ENCODE measurements around the gene USP4.

The USP4 gene

DNA sequence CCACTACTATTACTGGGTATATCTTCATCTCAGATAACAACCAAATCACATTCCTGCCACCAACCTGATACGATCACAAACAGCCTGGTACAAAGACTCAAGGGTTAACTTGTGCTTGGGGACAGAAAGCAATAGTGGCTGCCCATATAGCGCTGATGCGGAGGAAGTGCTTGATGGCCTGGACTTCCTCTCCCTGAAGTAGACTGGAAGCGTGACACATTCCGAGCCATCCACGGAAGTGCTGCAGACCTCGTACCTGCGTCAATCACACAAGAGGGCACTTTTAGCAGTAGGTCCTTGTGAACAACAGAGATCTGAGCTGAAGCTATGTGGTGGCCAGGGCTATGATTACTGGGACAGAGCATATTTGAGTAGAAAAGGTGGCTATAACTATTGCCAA lies 45.5 kb downstream of the USP4 start:
- no peak for DNase-seq

DNA sequence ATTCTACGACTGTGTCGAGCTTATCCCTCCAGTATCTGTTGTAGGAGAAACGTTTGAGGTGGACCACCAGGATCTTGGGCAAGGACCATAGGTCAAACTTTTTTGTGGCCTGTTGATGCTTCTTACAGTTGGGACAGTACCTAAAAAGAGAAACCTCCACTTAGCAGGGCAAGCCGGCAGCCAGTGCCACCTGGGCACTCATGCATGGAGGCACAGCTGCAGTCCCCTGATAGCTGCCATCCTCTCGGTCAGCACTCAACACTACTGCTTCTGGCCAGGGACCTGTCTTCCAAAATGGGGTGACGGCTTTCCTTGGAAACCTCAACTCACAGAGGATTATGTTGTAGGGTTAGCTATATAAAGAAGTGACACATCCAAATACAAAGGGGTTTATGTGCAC lies 55.9 kb downstream of the USP4 start:
- no peak for DNase-seq

DNA sequence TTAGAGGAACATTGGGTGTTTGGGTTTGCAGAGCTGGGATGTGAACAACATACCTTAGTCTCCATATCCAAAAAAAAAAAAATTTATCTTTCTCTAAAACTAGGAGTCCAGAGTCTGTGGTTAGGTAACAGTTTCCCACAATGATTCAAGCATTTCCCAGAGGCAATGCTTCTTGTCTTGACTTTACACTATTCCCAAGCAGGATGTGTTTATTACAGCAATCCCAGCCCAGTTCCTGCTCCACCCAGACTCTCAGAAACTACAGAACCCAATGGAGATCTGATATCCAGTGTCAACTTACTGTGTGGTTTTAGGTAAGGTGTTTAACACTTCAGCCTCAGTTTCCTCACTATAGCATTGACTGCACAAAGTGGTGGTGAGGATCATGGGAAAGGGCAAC lies 60.5 kb downstream of the USP4 start:
- no peak for DNase-seq

DNA sequence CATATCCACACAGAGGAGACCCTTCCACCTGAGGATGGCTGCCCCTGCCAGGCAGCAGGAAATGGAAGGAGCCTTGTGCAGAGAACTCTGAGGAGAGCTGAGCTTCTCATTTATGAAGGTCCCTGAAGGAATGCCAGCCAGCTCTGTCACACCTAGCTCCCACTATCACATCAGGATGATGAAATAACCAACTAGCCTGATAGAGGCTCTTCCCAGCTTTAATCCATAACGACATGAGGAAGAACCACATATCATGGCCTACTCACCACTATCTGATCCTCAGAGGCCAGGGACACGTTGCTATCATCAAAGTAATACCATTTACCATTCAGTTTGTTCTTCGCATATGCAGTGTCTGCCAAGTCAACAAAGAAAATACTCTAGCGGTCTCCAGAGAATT lies 61.3 kb downstream of the USP4 start:
- no peak for DNase-seq

DNA sequence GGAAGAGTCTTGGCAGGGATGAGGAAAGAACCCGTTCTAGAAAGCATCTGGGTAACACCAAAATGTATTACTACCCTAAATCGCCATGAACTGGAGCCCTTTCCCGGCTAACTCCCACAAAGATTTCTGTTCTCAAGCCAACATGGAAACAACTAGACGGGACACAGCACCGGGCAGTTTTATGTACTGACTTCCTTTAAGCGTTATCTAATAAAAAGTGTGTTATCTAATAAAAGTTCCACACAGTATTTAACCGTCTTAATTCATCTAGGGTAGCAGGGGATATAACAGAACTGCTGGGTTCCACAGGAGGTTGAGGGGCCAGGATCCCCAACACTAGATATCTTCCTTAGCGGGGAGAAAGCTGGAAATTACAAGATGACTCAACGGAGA lies 62.5 kb downstream of the USP4 start:
- DNase-seq: no peak

DNA sequence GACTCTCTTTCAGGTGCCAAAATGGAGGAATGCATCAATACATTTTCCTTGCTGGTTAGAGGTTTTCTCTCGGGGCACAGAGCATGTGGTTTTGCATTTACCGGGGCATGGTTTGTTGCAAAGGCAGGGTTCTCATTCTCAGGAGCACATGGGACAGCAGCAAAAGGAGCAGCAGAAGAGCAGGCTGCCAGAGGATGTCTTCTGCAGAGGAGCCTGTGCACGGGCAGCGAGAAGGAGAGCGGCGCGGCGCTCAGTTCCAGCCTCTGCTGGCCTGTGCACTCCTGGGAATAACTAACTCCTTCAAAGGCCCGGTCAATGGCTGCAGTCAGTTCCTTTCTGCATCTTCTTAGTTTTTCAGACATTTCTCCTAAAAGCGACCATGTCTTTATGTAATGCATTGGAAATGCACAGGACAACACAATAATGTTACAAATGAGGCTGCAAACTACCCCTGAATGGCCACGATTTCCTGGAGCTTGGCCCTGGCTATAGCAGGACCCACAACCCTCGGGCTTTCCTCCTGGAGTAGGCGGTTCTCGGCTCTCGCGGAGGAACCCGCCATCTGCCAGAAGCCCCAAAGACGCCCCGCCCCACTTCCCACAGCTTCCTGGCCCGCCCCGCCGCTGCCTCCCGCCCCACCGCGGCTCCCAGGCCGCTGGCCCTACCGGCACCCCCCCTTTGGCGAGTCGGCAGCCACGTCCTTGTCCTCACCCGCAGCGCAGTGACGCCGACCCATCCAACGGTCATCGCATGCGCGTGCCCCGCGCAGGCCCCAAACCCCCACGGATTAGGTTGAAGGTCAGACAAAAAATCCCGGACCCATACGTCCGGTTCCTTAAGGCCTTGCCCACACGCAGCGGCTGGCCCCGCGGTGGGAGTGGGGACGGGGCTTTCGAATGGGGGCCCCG lies 63.1 kb downstream of the USP4 start, which contains the start of gene C3orf62:
Gene C3orf62 (minus strand): TSS at position 758 of the 908 bp plus-strand sequence. CDS start 360 bp downstream, at position 398.
- peak; percentile 82 for DNase-seq

DNA sequence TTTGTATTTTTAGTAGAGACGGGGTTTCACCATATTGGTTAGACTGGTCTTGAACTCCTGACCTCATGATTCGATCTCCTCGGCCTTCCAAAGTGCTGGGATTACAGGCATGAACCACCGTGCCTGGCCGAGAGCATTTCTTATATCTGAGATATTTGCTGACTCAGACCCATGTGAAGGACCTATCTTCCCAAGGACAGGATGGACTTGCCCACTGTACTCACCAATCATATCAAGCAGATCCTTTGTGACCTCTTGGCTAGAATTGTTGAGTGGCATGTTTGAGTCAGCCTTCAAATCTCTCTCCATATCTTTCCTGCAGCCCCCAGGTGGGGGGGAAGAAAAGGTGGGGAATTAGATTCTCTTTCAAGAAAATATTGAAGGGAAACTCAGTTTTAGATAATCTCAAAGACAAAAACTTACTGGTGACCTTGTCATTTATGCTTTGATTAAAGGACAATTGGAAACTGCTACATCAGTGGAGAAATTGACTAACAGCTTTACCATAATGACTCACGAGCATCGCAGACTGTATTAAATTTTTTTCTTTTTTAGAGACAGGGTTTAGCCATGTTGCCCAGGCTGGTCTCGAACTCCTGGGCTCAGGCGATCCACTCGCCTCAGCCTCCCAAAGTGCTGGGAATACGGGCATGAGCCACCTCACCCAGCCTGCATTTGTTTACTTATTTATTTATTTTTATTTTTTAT lies 65.9 kb downstream of the USP4 start:
- DNase-seq: no peak

DNA sequence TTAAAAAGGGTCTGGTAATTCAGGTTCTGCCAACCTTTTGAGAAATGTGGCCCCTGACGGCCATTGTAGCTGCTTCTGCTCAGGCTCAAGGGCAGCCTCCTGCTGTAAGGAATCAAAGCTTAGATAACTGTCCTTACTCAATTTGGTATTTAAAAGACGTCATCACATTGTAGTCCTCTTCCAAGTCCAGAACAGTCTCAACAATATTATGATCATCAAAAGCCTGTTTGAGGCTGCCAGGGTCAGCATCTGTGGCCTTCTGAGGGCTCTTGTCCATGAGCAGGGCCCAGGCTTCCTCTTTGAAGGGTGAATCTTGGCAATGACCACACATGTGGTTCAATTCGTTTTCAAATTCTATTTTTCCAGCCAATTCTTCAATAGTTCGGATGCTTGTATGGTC lies 68.8 kb downstream of the USP4 start:
- no peak for DNase-seq

DNA sequence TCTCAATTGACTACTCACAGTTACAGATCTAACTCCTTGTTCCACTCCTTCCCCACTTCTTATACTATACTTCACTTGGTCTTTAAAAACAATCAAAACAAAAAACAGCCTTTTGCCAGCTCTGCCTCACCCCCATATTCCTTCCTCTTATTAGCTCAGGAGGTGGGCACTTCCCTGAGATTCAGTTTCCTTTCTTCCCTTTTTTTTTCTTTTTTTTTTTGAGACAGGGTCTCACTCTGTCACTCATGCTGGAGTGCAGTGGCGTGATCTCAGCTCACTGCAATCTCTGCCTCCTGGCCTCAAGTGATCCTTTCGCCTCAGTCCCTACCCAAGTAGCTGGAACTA lies 69.7 kb downstream of the USP4 start:
- DNase-seq: no peak

DNA sequence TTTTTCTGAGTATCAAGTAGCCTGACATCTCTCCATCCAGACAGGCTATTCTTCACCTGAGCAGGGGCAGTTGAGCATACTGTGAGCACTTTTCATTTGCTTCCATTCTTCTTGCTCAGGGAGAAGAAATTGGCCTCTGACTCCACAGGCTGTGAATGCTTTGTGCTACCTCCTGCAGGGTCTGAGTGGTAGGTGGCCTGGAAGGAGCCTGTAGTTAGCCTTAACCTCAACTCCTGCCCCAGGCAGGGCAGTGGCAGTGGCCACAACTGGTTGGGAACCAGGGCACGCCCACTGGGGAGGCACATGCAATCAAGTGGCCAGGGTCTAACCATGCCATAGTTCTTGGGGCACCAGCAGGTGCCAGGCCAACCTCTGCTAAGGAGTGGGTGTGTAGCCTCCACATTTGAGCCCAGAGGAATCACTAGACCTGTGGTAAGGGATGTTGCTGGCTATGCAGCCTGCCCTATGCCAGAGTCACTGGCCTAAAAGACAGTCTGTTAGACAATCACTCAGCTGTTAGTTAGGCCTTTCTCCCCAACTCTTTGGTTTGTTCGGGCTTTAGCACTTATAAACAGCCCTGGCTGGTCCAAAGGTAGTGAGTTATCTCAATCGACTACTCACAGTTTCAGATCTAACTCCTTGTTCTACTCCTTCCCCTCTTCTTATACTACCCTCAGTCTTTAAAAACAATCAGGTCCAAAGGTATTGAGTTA lies 70.3 kb downstream of the USP4 start:
- DNase-seq: no peak

DNA sequence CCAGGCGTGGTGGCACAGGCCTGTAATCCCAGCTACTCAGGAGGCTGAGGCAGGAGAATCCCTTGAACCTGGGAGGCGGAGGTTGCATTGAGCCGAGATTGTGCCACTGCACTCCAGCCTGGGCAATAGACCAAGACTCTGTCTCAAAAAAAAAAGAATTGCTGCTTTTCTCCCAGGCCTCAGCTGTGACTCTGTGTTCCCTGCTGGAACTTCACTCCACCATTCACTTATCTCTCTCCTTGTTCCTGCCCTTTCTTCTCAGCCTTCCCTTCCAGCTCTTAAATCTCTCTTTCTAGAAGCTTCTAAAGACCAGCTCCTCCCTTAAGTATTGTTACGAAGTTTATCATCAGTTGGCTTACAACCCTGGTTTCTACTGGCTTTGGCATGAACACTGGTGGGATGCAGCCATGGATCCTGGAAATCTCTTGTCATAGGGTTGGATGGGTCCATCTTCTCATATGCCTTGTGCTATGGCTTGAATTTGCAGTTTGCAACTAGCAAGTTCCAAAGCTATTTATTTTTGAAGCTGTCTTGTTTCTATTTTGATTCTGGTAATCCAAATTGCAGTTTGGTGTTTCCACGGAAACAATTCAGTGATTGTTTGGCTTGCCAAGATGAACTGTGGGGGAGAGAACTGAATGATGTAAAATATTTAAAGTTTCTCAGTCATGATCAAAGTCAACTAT lies 73.3 kb downstream of the USP4 start:
- no peak for DNase-seq

DNA sequence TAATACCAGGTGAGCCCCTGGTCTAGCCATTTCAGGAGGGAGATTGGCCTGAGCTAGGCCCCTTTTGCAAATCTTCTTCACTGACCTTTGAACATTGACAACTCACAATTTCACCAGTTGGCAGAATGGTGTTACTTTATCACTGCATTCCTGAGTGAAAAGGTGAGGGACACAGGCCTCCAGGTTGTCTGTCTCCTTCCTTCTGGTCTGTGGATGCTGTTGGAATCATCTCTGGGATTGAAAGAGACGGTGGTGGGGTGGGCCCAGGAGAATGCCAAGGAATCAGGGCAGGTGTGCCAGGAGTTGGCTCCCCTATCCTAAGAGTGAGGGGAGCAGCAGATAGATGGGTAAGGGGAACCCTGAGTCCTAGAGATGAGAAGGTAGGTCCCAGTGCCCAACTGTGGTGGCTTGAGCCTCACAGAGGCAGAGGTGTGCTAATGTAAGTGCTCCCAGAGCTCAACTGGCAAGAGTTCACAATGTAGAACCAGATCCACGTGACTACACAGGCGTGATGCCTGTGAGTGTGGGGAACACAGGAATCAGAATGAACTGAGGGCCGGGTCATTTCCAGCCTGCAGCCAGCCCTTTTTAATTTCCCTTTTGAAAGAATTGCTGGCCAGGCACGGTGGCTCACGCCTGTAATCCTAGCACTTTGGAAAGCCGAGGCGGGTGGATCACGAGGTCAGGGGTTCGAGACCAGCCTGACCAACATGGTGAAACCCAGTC lies 74.0 kb downstream of the USP4 start:
- DNase-seq: no peak

DNA sequence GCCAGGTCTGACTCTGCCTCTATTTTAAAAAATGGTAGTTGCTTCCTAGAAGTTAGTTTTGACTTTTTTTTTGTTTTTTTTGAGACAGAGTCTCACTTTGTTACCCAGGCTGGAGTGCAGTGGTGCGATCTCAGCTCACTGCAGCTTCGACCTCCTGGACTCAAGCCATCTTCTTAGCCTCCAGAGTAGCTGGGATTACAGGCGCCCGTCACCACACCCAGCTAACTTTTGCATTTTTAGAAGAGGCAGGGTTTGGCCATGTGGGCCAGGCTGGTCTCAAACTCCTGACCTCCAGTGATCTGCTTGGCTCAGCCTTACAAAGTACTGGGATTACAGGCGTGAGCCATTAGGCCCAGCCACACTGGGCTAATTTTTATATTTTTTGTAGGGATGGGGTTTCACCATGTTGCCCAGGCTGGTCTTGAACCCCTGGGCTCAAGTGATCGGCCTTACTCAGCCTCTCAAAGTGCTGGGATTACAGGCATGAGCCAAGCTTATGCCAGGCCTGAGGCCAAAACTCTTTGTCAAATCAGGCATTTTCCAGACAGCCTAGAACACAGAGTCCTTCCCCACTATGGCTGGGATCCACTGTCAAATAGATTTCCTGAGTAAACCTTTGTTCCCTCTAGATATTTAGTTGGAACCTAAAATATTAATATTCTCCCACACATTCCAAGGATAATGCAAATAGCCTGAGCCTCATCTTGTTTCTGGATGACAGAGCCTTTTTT lies 76.5 kb downstream of the USP4 start:
- DNase-seq: no peak

DNA sequence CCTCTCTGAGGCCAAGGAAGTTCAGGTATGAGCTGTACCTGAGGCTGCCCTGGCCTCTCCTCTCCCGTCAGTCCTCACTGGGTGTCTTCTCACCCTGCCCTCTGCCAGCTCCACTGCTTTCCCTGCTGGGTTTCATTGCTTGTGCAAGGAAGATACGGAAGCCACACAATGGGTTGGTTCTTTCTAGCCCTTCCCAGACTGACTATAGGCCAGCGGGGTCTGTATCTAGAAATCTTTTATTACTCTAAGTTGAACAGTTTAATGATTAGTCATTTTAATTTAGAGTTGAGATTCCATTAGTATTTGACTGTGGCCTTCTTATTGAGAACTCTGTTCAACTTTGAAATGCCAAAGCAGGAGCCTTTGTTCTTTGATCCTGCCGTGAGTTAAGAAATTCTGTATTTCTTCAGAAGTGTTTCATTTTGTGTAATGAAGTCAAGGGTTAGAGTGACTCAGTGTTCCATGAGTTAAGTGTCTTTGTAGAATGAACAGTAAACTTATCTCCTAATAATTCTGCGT lies 79.0 kb downstream of the USP4 start:
- no peak for DNase-seq

DNA sequence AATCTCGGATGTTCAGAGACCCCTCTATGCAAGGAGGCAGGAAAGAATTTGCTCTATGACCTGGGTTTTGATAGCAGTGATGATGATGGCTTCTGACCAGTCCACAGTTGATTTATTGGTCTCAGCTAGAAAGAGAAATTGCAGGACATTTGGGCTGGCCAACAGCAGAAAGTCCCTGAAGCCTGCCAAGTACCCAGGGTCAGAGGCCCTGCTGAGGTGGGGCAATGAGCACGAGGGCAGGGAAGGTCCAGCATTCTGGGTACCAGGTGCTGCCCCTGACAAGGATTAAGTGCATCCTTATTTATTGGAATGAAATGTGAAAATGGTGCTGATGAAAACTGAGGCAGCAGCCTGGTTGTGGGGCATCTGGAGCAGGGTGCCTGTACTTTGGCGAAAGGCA lies 82.7 kb downstream of the USP4 start:
- no peak for DNase-seq

DNA sequence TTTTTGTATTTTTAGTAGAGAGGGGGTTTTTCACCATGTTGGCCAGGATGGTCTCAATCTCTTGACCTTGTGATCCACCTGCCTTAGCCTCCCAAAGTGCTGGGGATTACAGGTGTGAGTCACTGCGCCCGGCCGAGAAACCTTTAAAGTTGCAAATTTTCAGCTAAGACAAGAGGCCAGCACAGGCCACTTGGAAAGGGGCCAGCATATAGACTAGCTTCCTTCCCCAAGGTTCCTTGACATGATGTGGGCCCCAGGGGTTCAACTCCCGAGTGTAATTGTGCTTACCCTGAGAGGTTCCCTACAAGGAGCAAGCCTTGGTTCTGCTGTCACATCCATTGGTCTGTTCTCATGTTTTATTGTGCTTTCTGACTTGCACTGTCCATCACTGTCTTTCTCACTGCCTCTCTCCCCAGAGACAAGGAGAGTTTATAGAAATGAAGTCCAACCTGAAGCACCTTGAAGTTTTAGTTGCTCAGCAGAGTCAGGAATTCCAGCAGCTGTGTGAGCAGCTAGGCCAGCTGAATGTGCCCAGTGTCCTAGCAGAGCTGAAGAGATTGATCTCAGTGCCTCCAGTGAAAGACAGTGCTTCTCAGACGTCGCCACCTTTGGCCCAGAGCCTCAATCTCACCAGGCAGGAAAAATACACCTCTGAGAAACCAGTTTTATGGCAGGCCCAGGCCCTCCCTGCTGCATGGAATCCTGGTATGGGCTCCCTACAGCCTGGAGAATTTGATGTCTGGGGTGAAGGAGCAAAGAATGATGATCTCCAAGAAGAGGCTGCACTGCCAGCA lies 83.9 kb downstream of the USP4 start:
- no peak for DNase-seq

DNA sequence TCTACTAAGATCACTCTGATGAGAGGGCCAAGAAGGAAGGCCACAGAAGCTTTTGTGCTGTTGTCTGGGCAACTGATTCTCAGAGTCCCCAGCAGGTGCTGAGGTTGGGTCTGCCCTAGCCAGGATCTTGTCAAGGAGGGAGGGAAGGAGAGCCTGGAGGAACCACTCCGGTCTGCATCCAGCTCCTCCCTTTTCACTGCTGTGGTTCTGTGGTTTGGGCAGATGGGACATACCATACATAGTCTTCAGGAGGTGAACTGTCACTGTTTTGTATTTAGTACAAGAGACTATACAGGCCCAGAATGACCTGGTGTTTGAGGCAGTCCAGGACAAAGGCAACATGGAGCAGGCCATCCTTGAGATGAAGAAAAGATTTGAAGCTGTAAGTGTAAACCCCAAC lies 84.7 kb downstream of the USP4 start:
- no peak for DNase-seq

DNA sequence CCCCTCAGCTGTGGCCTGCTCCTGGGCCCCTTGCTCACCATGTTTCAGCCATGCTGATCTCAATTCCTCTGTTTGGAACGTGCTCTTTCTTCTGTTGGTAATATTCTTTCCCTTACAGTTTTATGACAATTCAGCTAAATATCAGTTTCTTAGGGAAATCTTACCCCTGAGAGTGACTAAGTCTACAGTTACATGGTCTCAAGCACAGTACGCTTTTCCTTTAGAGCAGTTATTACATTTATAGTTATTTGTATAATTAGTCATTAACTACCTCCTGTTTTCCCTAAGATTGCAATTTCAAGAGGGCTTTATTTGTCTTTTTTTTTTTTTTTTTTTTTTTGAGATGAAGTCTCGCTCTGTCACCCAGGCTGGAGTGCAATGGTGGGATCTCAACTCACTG lies 86.3 kb downstream of the USP4 start:
- no peak for DNase-seq

DNA sequence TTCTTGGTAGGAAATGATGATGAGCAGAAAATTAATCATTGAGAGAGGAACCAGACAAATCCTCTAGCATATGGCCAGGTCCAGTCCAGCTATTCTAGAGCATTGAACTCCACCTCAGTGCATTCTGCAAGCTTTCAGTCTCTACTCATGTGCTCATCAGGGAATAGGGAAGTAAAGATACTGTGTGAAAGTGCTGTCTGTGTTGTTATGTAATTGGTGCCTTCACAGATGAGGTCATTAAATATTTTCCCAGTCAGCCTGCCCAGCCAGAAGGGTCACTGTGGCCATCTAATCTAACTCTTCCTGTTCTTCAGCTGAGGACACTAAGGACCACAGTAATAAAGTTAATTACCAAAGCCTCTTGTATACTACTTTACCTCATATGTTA lies 91.0 kb downstream of the USP4 start:
- DNase-seq: no peak

DNA sequence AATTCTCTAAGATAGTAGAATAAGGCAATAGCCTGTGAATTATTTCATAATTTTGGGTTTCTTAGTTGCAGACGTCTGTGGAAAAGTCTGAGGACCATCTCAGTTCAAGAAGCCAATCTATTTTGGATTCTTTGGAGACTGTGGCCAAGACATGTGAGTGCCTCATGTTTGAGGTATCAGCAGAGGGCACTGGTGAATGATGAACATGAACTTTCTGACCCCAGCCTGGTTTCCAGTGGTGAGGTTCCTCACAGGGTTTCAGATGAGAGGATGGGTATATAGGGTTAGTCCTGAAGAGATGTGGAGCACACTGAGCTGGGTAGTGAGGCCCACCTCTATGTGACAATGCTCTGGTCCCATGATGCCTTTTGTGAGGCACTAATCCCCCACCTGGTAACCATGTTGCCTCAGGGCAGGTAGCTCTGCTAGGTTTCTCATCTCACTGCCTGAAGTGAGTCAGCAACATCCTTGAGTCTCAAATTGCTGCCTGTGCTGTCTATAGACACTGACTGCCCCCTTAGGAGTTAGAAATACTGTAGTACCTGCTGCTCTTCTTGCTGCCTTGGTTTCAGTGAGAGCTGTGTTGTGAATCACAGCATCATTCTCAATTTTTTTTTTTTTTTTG lies 95.2 kb downstream of the USP4 start:
- DNase-seq: no peak

All from retina (tissue), 1 donor.